ENCODE data around the gene CLEC2D. TPM values are rescaled to one million over a fixed set of nuclear protein-coding genes. Genes with fewer than 3 reads are reported as not detected.

The CLEC2D gene
- total RNA-seq, 2 donors from 2014 or later = 19.3 to 21.5 TPM

- WGBS, 2 experiments (ENCODE audit: insufficient coverage in 1 of 2, insufficient read length in 1 of 2) = 76 to 84% methylated on average over 3 of the region's 3 CpGs
- no peak for DNase-seq
Measured at GRCh38 chr12:9745199-9745598, 75.7 kb downstream of the CLEC2D start.

More at GRCh38 chr12:9745199-9745598, 75.7 kb downstream of the CLEC2D start:
- Mint-ChIP-seq H3K4me1 (no peaks in the 10 kb centered on the region), H3K9me3 (no peaks in the 10 kb centered on the region), H3K36me3 (ENCODE audit: low read depth) (no peaks in the 10 kb centered on the region), H3K27ac (no peak overlapping the region), H3K4me3 (no peak overlapping the region), H3K27me3 (ENCODE audit: insufficient read depth) (no peaks in the 10 kb centered on the region)
- TF ChIP-seq CTCF (conservative IDR thresholded peaks at IDR 0.05) = no peak
- Histone ChIP-seq H3K4me1 (ENCODE audit: control insufficient read depth, insufficient read depth, low read length) (no peaks in the 10 kb centered on the region), H3K9ac (ENCODE audit: extremely low read depth, low read length, poor library complexity, severe bottlenecking) (no peak overlapping the region), H3K9me3 (ENCODE audit: control insufficient read depth, low read length) (no peaks in the 10 kb centered on the region), H3K27ac (ENCODE audit: low read depth, low read length) (no peak overlapping the region), H3K36me3 (ENCODE audit: control insufficient read depth, insufficient read depth, low read length) (no peaks in the 10 kb centered on the region), H3K27me3 (ENCODE audit: control insufficient read depth, insufficient read depth, low read length, poor library complexity, severe bottlenecking) (no peaks in the 10 kb centered on the region), H3K4me3 (ENCODE audit: low read length) (no peak overlapping the region)

Other genes starting within 250 kb of the CLEC2D start
- gene KLRB1, start 61.8 kb upstream of the CLEC2D start, total RNA-seq = not detected
- not detected for gene CLECL1, start 63.4 kb downstream of the CLEC2D start, total RNA-seq
- gene CD69, start 91.2 kb downstream of the CLEC2D start, total RNA-seq = not detected
- gene KLRF1, start 157.8 kb downstream of the CLEC2D start, total RNA-seq = not detected
- not detected for gene CLEC2B, start 199.6 kb downstream of the CLEC2D start, total RNA-seq
- gene KLRF2, start 211.8 kb downstream of the CLEC2D start, total RNA-seq = not detected